H1 (cell line): Measurements from ENCODE around the gene WDR59. TPM values are rescaled to one million over a fixed set of nuclear protein-coding genes. Genes with fewer than 3 reads are reported as not detected.

Experiments
- CTCF ChIA-PET: fragments of 300-600 bp; sonication (Branson Sonifier 250); formaldehyde crosslinking; loops from one replicate; lab custom pipeline; 2021; ENCODE audit not compliant: partially characterized antibody; lab: Charles Lee
- POLR2A ChIA-PET: fragments of 300-600 bp; sonication (Branson Sonifier 250); formaldehyde crosslinking; loops from one replicate; lab custom pipeline; 2021; ENCODE audit warnings: inconsistent platforms; ENCODE audit not compliant: partially characterized antibody; lab: Charles Lee
- DNase-seq, 2 experiments: peaks; one replicate each; pipeline versions ENCODE4 v3.0.0 to v3.0.0-alpha.2; 2010 to 2022; ENCODE audit warnings: low spot score in 2 of 2, low read depth in 1 of 2, mixed read lengths in 1 of 2
- FAIRE-seq: peaks from 2 replicates; lab custom pipeline; 2011; peaks lifted over from hg19 to GRCh38; lab: Jason Lieb, UNC
- H2AFZ ChIP-seq: 2 replicates; pipeline ENCODE4 v1.8.1; 2012; ENCODE audit warnings: low read length, inconsistent platforms
- H2AK5ac ChIP-seq: 2 replicates; pipeline ENCODE4 v1.6.1; 2013; ENCODE audit warnings: low read depth, low read length
- H2BK120ac ChIP-seq: replicated peaks from 2 replicates; pipeline ENCODE3; 2013; ENCODE audit warnings: low read depth, low read length, inconsistent platforms
- H2BK12ac ChIP-seq: 2 replicates; pipeline ENCODE4 v1.6.1; 2013; ENCODE audit warnings: low read depth, low read length
- H2BK15ac ChIP-seq: 2 replicates; pipeline ENCODE4 v1.6.1; 2013; ENCODE audit warnings: low read length
- H2BK20ac ChIP-seq: 2 replicates; pipeline ENCODE4 v1.6.1; 2013; ENCODE audit warnings: low read length
- H2BK5ac ChIP-seq: 2 replicates; pipeline ENCODE4 v1.6.1; 2013; ENCODE audit warnings: low read depth, low read length
- H3K14ac ChIP-seq: 2 replicates; pipeline ENCODE4 v1.6.1; 2013; ENCODE audit warnings: inconsistent platforms; ENCODE audit not compliant: insufficient read length
- H3K18ac ChIP-seq: 2 replicates; pipeline ENCODE4 v1.6.1; 2013; ENCODE audit warnings: low read length; ENCODE audit errors: extremely low read depth
- H3K23ac ChIP-seq: 2 replicates; pipeline ENCODE4 v1.6.1; 2013; ENCODE audit warnings: inconsistent platforms; ENCODE audit not compliant: insufficient read length
- H3K23me2 ChIP-seq: 2 replicates; pipeline ENCODE4 v1.6.1; 2013; ENCODE audit warnings: low read depth, low read length
- H3K27ac ChIP-seq: 2 replicates; pipeline ENCODE4 v1.6.1; 2011; ENCODE audit warnings: low read depth, low read length, inconsistent platforms
- H3K27me3 ChIP-seq, 4 experiments: replicated peaks in 1 of 4; 1 replicate in 1 of 4; 2 replicates in 3 of 4; pipeline versions ENCODE4 v1.6.1 to v1.8.1; 2011 to 2013; ENCODE audit warnings: low read length in 3 of 4, mild to moderate bottlenecking in 3 of 4, inconsistent platforms in 2 of 4, mixed read lengths in 2 of 4, moderate library complexity in 1 of 4; ENCODE audit not compliant: control insufficient read depth in 3 of 4, insufficient read depth in 3 of 4; ENCODE audit errors: extremely low read depth in 1 of 4
- H3K36me3 ChIP-seq, 4 experiments: 2 replicates each; pipeline versions ENCODE4 v1.6.1 to v1.8.1; 2011 to 2013; ENCODE audit warnings: mild to moderate bottlenecking in 4 of 4, low read length in 3 of 4, moderate library complexity in 2 of 4, control low read depth in 1 of 4, inconsistent platforms in 1 of 4; ENCODE audit not compliant: insufficient read depth in 4 of 4, control insufficient read depth in 2 of 4
- H3K4ac ChIP-seq: replicated peaks from 2 replicates; pipeline ENCODE3; 2013; ENCODE audit warnings: low read length, low read depth, mixed read lengths, inconsistent platforms; ENCODE audit not compliant: insufficient read length
- H3K4me1 ChIP-seq, 4 experiments: replicated peaks in 1 of 4; 1 replicate in 1 of 4; 2 replicates in 3 of 4; pipeline versions ENCODE4 v1.6.1 to v1.8.1; 2011 to 2013; ENCODE audit warnings: low read length in 3 of 4, inconsistent platforms in 2 of 4, mixed read lengths in 1 of 4; ENCODE audit not compliant: insufficient read depth in 4 of 4, control insufficient read depth in 3 of 4
- H3K4me2 ChIP-seq, 2 experiments: 2 replicates each; pipeline versions ENCODE4 v1.6.1 to v1.8.1; 2011 to 2013; ENCODE audit warnings: low read depth in 2 of 2, low read length in 2 of 2, control low read depth in 1 of 2, inconsistent platforms in 1 of 2, mild to moderate bottlenecking in 1 of 2; ENCODE audit not compliant: insufficient read depth in 1 of 2
- H3K4me3 ChIP-seq, 4 experiments: fragments of 200-600, 300-600 bp in 1 of 4; sonication (generic), shearing (Covaris generic), sonication (Bioruptor Twin) in 1 of 4; 2 replicates each; pipeline versions ENCODE4 v1.5.1 to v1.8.1; 2011 to 2016; ENCODE audit warnings: low read length in 4 of 4, low read depth in 3 of 4, control low read depth in 2 of 4, inconsistent platforms in 2 of 4, mild to moderate bottlenecking in 2 of 4, mixed read lengths in 1 of 4, moderate library complexity in 1 of 4; ENCODE audit not compliant: insufficient read depth in 2 of 4; ENCODE audit errors: extremely low read depth in 1 of 4
- H3K56ac ChIP-seq: replicated peaks from 2 replicates; pipeline ENCODE3; 2013; ENCODE audit warnings: low read depth, mild to moderate bottlenecking, mixed read lengths, low read length, inconsistent platforms; ENCODE audit not compliant: insufficient read length
- H3K79me1 ChIP-seq: 2 replicates; pipeline ENCODE4 v1.6.1; 2013; ENCODE audit warnings: low read depth, low read length, control low read depth
- H3K79me2 ChIP-seq, 2 experiments: 2 replicates each; pipeline versions ENCODE4 v1.6.1 to v1.8.1; 2012 to 2013; ENCODE audit warnings: low read length in 2 of 2, mild to moderate bottlenecking in 2 of 2, inconsistent platforms in 1 of 2; ENCODE audit not compliant: insufficient read depth in 2 of 2, control insufficient read depth in 1 of 2
- H3K9ac ChIP-seq, 4 experiments: replicated peaks in 1 of 4; 1 replicate in 1 of 4; 2 replicates in 3 of 4; pipeline versions ENCODE4 v1.6.1 to v1.8.1; 2011 to 2013; ENCODE audit warnings: low read depth in 3 of 4, low read length in 3 of 4, control low read depth in 2 of 4, mild to moderate bottlenecking in 2 of 4, moderate library complexity in 2 of 4, inconsistent platforms in 1 of 4; ENCODE audit errors: extremely low read depth in 1 of 4
- H3K9me3 ChIP-seq, 2 experiments: 2 replicates each; pipeline versions ENCODE4 v1.6.1 to v1.8.1; 2012 to 2013; ENCODE audit warnings: mild to moderate bottlenecking in 2 of 2, moderate library complexity in 2 of 2, control low read depth in 1 of 2, inconsistent platforms in 1 of 2, low read depth in 1 of 2, low read length in 1 of 2, mixed read lengths in 1 of 2; ENCODE audit not compliant: insufficient read depth in 2 of 2
- H4K20me1 ChIP-seq, 2 experiments: replicated peaks in 1 of 2; 2 replicates each; pipeline versions ENCODE3 to v1.8.1; 2011 to 2013; ENCODE audit warnings: inconsistent platforms in 2 of 2, low read length in 2 of 2, mild to moderate bottlenecking in 1 of 2; ENCODE audit not compliant: insufficient read depth in 2 of 2, control insufficient read depth in 1 of 2
- H4K5ac ChIP-seq: 2 replicates; pipeline ENCODE4 v1.6.1; 2013; ENCODE audit warnings: low read length, low read depth, mixed read lengths, inconsistent platforms; ENCODE audit not compliant: insufficient read length
- H4K8ac ChIP-seq: 2 replicates; pipeline ENCODE4 v1.8.0; 2013; ENCODE audit warnings: mild to moderate bottlenecking, moderate library complexity, low read length, inconsistent platforms; ENCODE audit not compliant: insufficient read depth; ENCODE audit errors: extremely low read depth
- H4K91ac ChIP-seq: replicated peaks from 2 replicates; pipeline ENCODE3; 2013; ENCODE audit warnings: low read length, mixed read lengths, inconsistent platforms; ENCODE audit not compliant: insufficient read length
- BACH1 ChIP-seq: IDR thresholded peaks from 2 replicates; pipeline ENCODE4 v1.6.1; 2012; ENCODE audit warnings: low read length, improper control_type of control experiment
- HDAC2 ChIP-seq, 2 experiments: fragments of 300-600 bp in 1 of 2; sonication (generic) in 1 of 2; IDR thresholded peaks; 2 replicates each; pipeline ENCODE4 v1.6.1; 2011 to 2012; ENCODE audit warnings: low read depth in 2 of 2, low read length in 2 of 2, mild to moderate bottlenecking in 2 of 2, moderate library complexity in 2 of 2, borderline replicate concordance in 1 of 2, inconsistent platforms in 1 of 2
- NANOG ChIP-seq: IDR thresholded peaks from 2 replicates; pipeline ENCODE4 v1.6.1; 2011; ENCODE audit warnings: low read length, low read depth, mild to moderate bottlenecking, inconsistent platforms; ENCODE audit not compliant: insufficient read depth, poor library complexity, severe bottlenecking
- SIN3A ChIP-seq, 2 experiments: IDR thresholded peaks in 1 of 2; conservative IDR thresholded peaks in 1 of 2; 2 replicates each; pipeline ENCODE4 v1.6.1; 2011 to 2012; ENCODE audit warnings: low read length in 2 of 2, improper control_type of control experiment in 1 of 2, low read depth in 1 of 2, mild to moderate bottlenecking in 1 of 2
- SP4 ChIP-seq: IDR thresholded peaks from 2 replicates; pipeline ENCODE4 v1.6.1; 2012; ENCODE audit warnings: low read length, inconsistent platforms
- WGBS, 2 experiments: shearing (Covaris generic) in 1 of 2; methylation state at CpG; one replicate each; pipeline versions ENCODE4 v1.1.6 to v1.1.7; 2013 to 2015; ENCODE audit warnings: low lambda C conversion rate in 2 of 2, mixed read lengths in 2 of 2, inconsistent platforms in 1 of 2, low coverage in 1 of 2, missing lambda C conversion rate in 1 of 2; ENCODE audit not compliant: insufficient replicate concordance in 2 of 2, insufficient coverage in 1 of 2, insufficient read length in 1 of 2; ENCODE audit errors: extremely low coverage in 1 of 2, missing lambda C conversion rate in 1 of 2; 5-methylcytosine and 5-hydroxymethylcytosine counted together
- polyA plus RNA-seq, 7 experiments: library from polyadenylated mRNA; depleted of rRNA in 3 of 7; stranded (reverse) in 5 of 7; unstranded in 2 of 7; fragments of >200 nt in 5 of 7; fragments of 200-250 nt in 2 of 7; gene quantifications; 1 replicate in 5 of 7; 2 replicates in 1 of 7; 4 replicates in 1 of 7; pipeline versions ENCODE4 v1.2.1 to v1.2.3, GENCODE V29; 2011 to 2013; ENCODE audit warnings: missing spikeins in 2 of 7, mixed read lengths in 2 of 7
- total RNA-seq: library from RNA; stranded (reverse); fragmentation: NEBNext Ultra II Directional; extraction: Animal tissue kit (Norgen Biotek cat#: 25700); gene quantifications from 2 replicates; pipeline ENCODE4 v1.2.1, GENCODE V29; 2021

The WDR59 gene
- total and polyA plus RNA-seq, 2 of the 8 experiments (the other 6 are each of a cell fraction or from before 2014, with no cell fraction given): 84.2 to 124 TPM

- H3K79me1 ChIP-seq: no peaks in the 10 kb centered on the region
- no peak overlapping the region for H2BK15ac ChIP-seq
- no peak for DNase-seq
- no peak overlapping the region for H3K27ac ChIP-seq
- H3K9me3 ChIP-seq: peaks cover 5 to 7% of the 10 kb centered on the region in 2 experiments; a peak in 2 of 4 replicates
- H3K23me2 ChIP-seq: no peaks in the 10 kb centered on the region
- peaks cover 3 to 7% of the 10 kb centered on the region in 2 experiments for H4K20me1 ChIP-seq
- H2BK12ac ChIP-seq: no peak overlapping the region
- CTCF ChIA-PET: interaction anchor here (0.9 to 1.5 kb wide), 4 partner anchors 10 to 93 kb away, joined by 3 to 5 read pairs (median 4); no protein-coding TSS in a partner anchor
- H3K4me1 ChIP-seq: no peaks in the 10 kb centered on the region
- H3K23ac ChIP-seq: no peak overlapping the region
- H3K4ac ChIP-seq: no peak overlapping the region
- no peak overlapping the region for H3K18ac ChIP-seq
- H3K36me3 ChIP-seq: peaks cover 0 to 10% (median 1%) of the 10 kb centered on the region in 4 experiments; a peak in 3 of 8 replicates
- no peak overlapping the region for H2AFZ ChIP-seq
- H3K79me2 ChIP-seq: peaks cover 13 to 92% of the 10 kb centered on the region in 2 experiments
- no peaks in the 10 kb centered on the region for H3K27me3 ChIP-seq
- H3K4me3 ChIP-seq: no peak overlapping the region
- no peak overlapping the region for H2BK120ac ChIP-seq
- no peak overlapping the region for H4K5ac ChIP-seq
- H3K56ac ChIP-seq: no peak overlapping the region
- no peak overlapping the region for H2BK20ac ChIP-seq
- whole genome bisulfite sequencing, 2 experiments: 81% methylated on average over 3 of the region's 3 CpGs; no CpG with 5 or more reads in 1 of the 2 experiments
- POLR2A ChIA-PET: interaction anchor here (1.1 kb wide), 1 partner anchor 11 kb away, joined by 4 read pairs; no protein-coding TSS in a partner anchor
- no peak overlapping the region for H4K91ac ChIP-seq
- no peak overlapping the region for H3K9ac ChIP-seq
- FAIRE-seq: no peak
- no peak overlapping the region for H3K14ac ChIP-seq
- H4K8ac ChIP-seq: no peak overlapping the region
- TF ChIP-seq SP4 (no peak), NANOG (no peak), HDAC2 (IDR thresholded peaks at IDR 0.05; ENCODE audit: borderline replicate concordance in 1 of 2, low read depth in 2 of 2, low read length in 2 of 2) (no peak), BACH1 (no peak), SIN3A (conservative IDR thresholded peaks at IDR 0.05 in 1 of 2, IDR thresholded peaks at IDR 0.05 in 1 of 2; ENCODE audit: low read depth in 1 of 2, low read length in 2 of 2) (no peak)
- H2AK5ac ChIP-seq: no peak overlapping the region
- no peak overlapping the region for H3K4me2 ChIP-seq
- no peak overlapping the region for H2BK5ac ChIP-seq
These were observed 33.0 kb upstream of the WDR59 start for GRCh38 chr16:75017670-75018525.
